ENCODE data around the gene TIMELESS.

DNA sequence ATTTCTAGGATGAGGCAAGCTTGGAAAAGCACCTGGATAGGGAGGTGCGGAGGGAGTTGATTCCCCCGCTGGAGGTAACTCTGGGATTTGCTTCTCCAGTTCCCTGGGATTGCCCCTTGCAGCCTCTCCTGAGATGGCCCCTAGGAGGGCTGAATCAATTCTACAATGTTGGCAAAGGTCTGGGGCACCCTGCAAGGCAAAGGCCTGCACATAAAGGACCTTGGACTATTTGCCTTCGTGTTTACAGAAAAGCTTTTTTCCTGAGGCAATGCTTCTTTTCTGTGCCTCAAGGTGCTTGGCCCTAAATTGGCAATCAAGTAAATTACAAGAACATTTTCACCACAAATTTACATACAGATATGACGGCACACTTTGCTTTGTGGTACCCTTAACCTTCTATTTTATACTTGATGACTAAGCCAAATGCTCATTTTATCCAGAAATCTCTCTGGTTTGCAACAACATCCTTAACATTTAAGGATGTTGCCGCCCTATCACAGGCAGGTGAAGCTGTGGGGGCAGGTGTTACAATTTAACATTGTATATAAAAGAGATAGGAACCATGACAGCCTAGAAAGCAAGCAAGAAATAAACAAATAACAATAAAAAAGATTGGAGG lies 40.3 kb downstream of the TIMELESS start:
- TF ChIP-seq, protein P1, sequence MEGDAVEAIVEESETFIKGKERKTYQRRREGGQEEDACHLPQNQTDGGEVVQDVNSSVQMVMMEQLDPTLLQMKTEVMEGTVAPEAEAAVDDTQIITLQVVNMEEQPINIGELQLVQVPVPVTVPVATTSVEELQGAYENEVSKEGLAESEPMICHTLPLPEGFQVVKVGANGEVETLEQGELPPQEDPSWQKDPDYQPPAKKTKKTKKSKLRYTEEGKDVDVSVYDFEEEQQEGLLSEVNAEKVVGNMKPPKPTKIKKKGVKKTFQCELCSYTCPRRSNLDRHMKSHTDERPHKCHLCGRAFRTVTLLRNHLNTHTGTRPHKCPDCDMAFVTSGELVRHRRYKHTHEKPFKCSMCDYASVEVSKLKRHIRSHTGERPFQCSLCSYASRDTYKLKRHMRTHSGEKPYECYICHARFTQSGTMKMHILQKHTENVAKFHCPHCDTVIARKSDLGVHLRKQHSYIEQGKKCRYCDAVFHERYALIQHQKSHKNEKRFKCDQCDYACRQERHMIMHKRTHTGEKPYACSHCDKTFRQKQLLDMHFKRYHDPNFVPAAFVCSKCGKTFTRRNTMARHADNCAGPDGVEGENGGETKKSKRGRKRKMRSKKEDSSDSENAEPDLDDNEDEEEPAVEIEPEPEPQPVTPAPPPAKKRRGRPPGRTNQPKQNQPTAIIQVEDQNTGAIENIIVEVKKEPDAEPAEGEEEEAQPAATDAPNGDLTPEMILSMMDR (IDR thresholded peaks at IDR 0.05 in 8 of 11, conservative IDR thresholded peaks at IDR 0.05 in 3 of 11) = no peak
- no peak for TF ChIP-seq POLR2A (IDR thresholded peaks at IDR 0.05)
